Smooth muscle cell (in vitro differentiated cells): ENCODE data around the gene MRAS. TPM values are rescaled to one million over a fixed set of nuclear protein-coding genes. Genes with fewer than 3 reads are reported as not detected.
A peak's percentile ranks its signal among the peaks of the same experiment; 100 is the strongest.

ENCODE experiments used
- DNase-seq: peaks from one replicate; lab custom pipeline; 2025; ENCODE audit not compliant: unreplicated experiment; lab: John Stamatoyannopoulos, UW
- H2AFZ ChIP-seq: fragments of 200-600 bp; sonication (generic); 2 replicates; pipeline ENCODE4 v1.6.0; 2016; ENCODE audit warnings: antibody characterized with exemption, low read depth, mild to moderate bottlenecking
- H3F3A ChIP-seq: fragments of 200-600 bp; sonication (generic); 2 replicates; pipeline ENCODE4 v1.6.0; 2017; ENCODE audit warnings: antibody characterized with exemption, low read depth
- H3K27ac ChIP-seq: fragments of 200-600 bp; sonication (generic); 2 replicates; pipeline ENCODE4 v1.5.1; 2016; ENCODE audit warnings: low read depth, mild to moderate bottlenecking
- H3K27me3 ChIP-seq: fragments of 200-600 bp; sonication (generic); 2 replicates; pipeline ENCODE4 v1.6.1; 2016; ENCODE audit warnings: low read depth, mild to moderate bottlenecking
- H3K36me3 ChIP-seq: fragments of 200-600 bp; sonication (generic); 2 replicates; pipeline ENCODE4 v1.5.1; 2016; ENCODE audit warnings: low read depth
- H3K4me1 ChIP-seq: fragments of 200-600 bp; sonication (generic); 2 replicates; pipeline ENCODE4 v1.5.1; 2016; ENCODE audit warnings: low read depth
- H3K4me2 ChIP-seq: fragments of 200-600 bp; sonication (generic); 2 replicates; pipeline ENCODE4 v1.6.0; 2016; ENCODE audit warnings: mild to moderate bottlenecking
- H3K4me3 ChIP-seq: fragments of 200-600 bp; sonication (generic); 2 replicates; pipeline ENCODE4 v1.5.1; 2016; ENCODE audit warnings: mild to moderate bottlenecking
- H3K79me2 ChIP-seq: fragments of 200-600 bp; sonication (generic); 2 replicates; pipeline ENCODE4 v1.6.0; 2016; ENCODE audit warnings: low read depth, mild to moderate bottlenecking
- H3K9ac ChIP-seq: fragments of 200-600 bp; sonication (generic); 2 replicates; pipeline ENCODE4 v1.6.0; 2016; ENCODE audit warnings: low read depth
- H3K9me3 ChIP-seq: fragments of 200-600 bp; sonication (generic); replicated peaks from 2 replicates; pipeline ENCODE4 v1.5.1; 2016; ENCODE audit warnings: low read depth
- H4K20me1 ChIP-seq: fragments of 200-600 bp; sonication (generic); 2 replicates; pipeline ENCODE4 v1.6.0; 2016; ENCODE audit warnings: low read depth
- CTCF ChIP-seq: fragments of 200-600 bp; sonication (generic); IDR thresholded peaks from 2 replicates; pipeline ENCODE4 v1.5.1; 2017; ENCODE audit warnings: borderline replicate concordance, mild to moderate bottlenecking, antibody characterized with exemption; ENCODE audit not compliant: insufficient read depth, poor library complexity, severe bottlenecking
- WGBS: methylation state at CpG from one replicate; pipeline ENCODE4 v1.1.7; 2016; ENCODE audit warnings: low lambda C conversion rate; 5-methylcytosine and 5-hydroxymethylcytosine counted together
- polyA plus RNA-seq: library from polyadenylated mRNA; unstranded; fragments of >200 nt; fragmentation: Nextera tagmentation; extraction: Ambion mirVana; gene quantifications from 2 replicates; pipeline ENCODE4 v1.2.1, GENCODE V29; 2016
- total RNA-seq: library from RNA; depleted of rRNA; stranded (reverse); fragments of >200 nt; gene quantifications from 2 replicates; pipeline ENCODE4 v1.2.3, GENCODE V29; 2014

MRAS gene
- total and polyA plus RNA-seq, 2 experiments from 2014 or later = 43.0 to 60.5 TPM

- Histone ChIP-seq H3K27ac (no peak overlapping the region), H2AFZ (no peak overlapping the region), H3K36me3 (no peaks in the 10 kb centered on the region), H3K9ac (no peak overlapping the region), H3F3A (peaks cover 4% of the 10 kb centered on the region), H3K4me2 (no peak overlapping the region), H3K27me3 (peaks cover 44% of the 10 kb centered on the region), H4K20me1 (no peaks in the 10 kb centered on the region), H3K9me3 (no peaks in the 10 kb centered on the region), H3K4me3 (no peak overlapping the region), H3K4me1 (peaks cover 15% of the 10 kb centered on the region), H3K79me2 (no peaks in the 10 kb centered on the region)
- no peak for TF ChIP-seq CTCF
- WGBS = 91% methylated on average over 6 of the region's 6 CpGs
- no peak for DNase-seq
Measured at GRCh38 chr3:138437281-138437680, 88.9 kb downstream of the MRAS start.

- no peak for TF ChIP-seq CTCF
- Histone ChIP-seq H3K36me3 (no peaks in the 10 kb centered on the region), H3K4me2 (peak overlapping the region; percentile 34), H3K4me1 (peaks cover 15% of the 10 kb centered on the region), H3K27ac (no peak overlapping the region), H3K4me3 (no peak overlapping the region), H3K9ac (no peak overlapping the region), H3K27me3 (peaks cover 29% of the 10 kb centered on the region), H4K20me1 (no peaks in the 10 kb centered on the region), H2AFZ (no peak overlapping the region), H3F3A (peaks cover 5% of the 10 kb centered on the region), H3K79me2 (no peaks in the 10 kb centered on the region), H3K9me3 (no peaks in the 10 kb centered on the region)
- DNase-seq = no peak
- 34% methylated on average over 11 of the region's 11 CpGs for WGBS
Measured at GRCh38 chr3:138438896-138439295, 90.5 kb downstream of the MRAS start.

- Histone ChIP-seq H3K4me2 (peak overlapping the region; percentile 34), H4K20me1 (no peaks in the 10 kb centered on the region), H3K4me3 (no peak overlapping the region), H3F3A (peaks cover 7% of the 10 kb centered on the region), H3K79me2 (no peaks in the 10 kb centered on the region), H3K4me1 (peaks cover 14% of the 10 kb centered on the region), H3K9ac (no peak overlapping the region), H3K36me3 (no peaks in the 10 kb centered on the region), H3K9me3 (no peaks in the 10 kb centered on the region), H3K27ac (no peak overlapping the region), H3K27me3 (peaks cover 21% of the 10 kb centered on the region), H2AFZ (no peak overlapping the region)
- 66% methylated on average over 4 of the region's 4 CpGs for WGBS
- TF ChIP-seq CTCF = no peak
- no peak for DNase-seq
Measured at GRCh38 chr3:138439646-138440045, 91.3 kb downstream of the MRAS start.

- Histone ChIP-seq H3F3A (peaks cover 7% of the 10 kb centered on the region), H3K36me3 (no peaks in the 10 kb centered on the region), H4K20me1 (no peaks in the 10 kb centered on the region), H3K4me3 (no peak overlapping the region), H2AFZ (no peak overlapping the region), H3K9ac (no peak overlapping the region), H3K9me3 (no peaks in the 10 kb centered on the region), H3K27ac (no peak overlapping the region), H3K4me1 (peaks cover 12% of the 10 kb centered on the region), H3K4me2 (no peak overlapping the region), H3K27me3 (peaks cover 17% of the 10 kb centered on the region), H3K79me2 (no peaks in the 10 kb centered on the region)
- no peak for DNase-seq
- no peak for TF ChIP-seq CTCF
- 82% methylated on average over 7 of the region's 7 CpGs for WGBS
Measured at GRCh38 chr3:138440121-138440521, 91.7 kb downstream of the MRAS start.
